HEK293 (cell line): ENCODE results near the gene TRIM22.

ENCODE experiments used
- CTCF ChIA-PET: fragments of 350-600 bp; formaldehyde crosslinking; extraction: SDS; loops from one replicate; lab custom pipeline; 2021; ENCODE audit warnings: antibody characterized with exemption; lab: Yijun Ruan, JAX
- POLR2A ChIA-PET: fragments of 300-600 bp; formaldehyde crosslinking; extraction: SDS; loops from one replicate; lab custom pipeline; 2020; ENCODE audit warnings: antibody characterized with exemption, inconsistent platforms; lab: Yijun Ruan, JAX
- H3K27ac ChIP-seq: fragments of 200-500 bp; sonication (Bioruptor generic); 2 replicates; pipeline ENCODE4 v1.5.1; 2014; ENCODE audit warnings: low read depth, low read length, control low read depth, inconsistent platforms; ENCODE audit errors: extremely low read depth
- H3K36me3 ChIP-seq, 2 experiments: fragments of 200-500 bp in 1 of 2; sonication (Bioruptor generic) in 1 of 2; 1 replicate in 1 of 2; 2 replicates in 1 of 2; pipeline ENCODE4 v1.5.1; 2014 to 2017; ENCODE audit warnings: inconsistent platforms in 2 of 2, low read length in 2 of 2; ENCODE audit not compliant: control insufficient read depth in 2 of 2, insufficient read depth in 1 of 2
- H3K4me1 ChIP-seq: fragments of 200-500 bp; sonication (Bioruptor generic); 2 replicates; pipeline ENCODE4 v1.5.1; 2014; ENCODE audit warnings: mild to moderate bottlenecking, low read length, inconsistent platforms; ENCODE audit not compliant: control insufficient read depth, insufficient read depth
- H3K4me3 ChIP-seq: 2 replicates; pipeline ENCODE4 v1.5.1; 2011; ENCODE audit warnings: low read depth, mild to moderate bottlenecking, control low read depth, low read length, moderate library complexity
- H3K9me3 ChIP-seq: fragments of 200-500 bp; sonication (Bioruptor generic); 2 replicates; pipeline ENCODE4 v1.5.1; 2014; ENCODE audit warnings: low read depth, low read length, inconsistent platforms; ENCODE audit not compliant: control insufficient read depth, insufficient read depth
- GLI2 ChIP-seq: fragments of 450-650 bp; formaldehyde crosslinking; IDR thresholded peaks from 2 replicates; pipeline ENCODE4; 2017; ENCODE audit warnings: missing biosample characterization, missing genetic modification characterization, low read depth, borderline replicate concordance
- HOXD13 ChIP-seq: sonication (generic); formaldehyde crosslinking; IDR thresholded peaks from 2 replicates; pipeline ENCODE4 v1.8.0; 2022; ENCODE audit warnings: missing genetic modification reagents, borderline replicate concordance
- SETDB1 ChIP-seq: IDR thresholded peaks from one replicate; pipeline ENCODE4 v1.6.1; 2017; ENCODE audit warnings: mild to moderate bottlenecking, low read length, moderate library complexity, mixed read lengths; ENCODE audit not compliant: insufficient read length
- TRIM28 ChIP-seq: IDR thresholded peaks from 2 replicates; pipeline ENCODE4 v1.6.1; 2011; ENCODE audit warnings: low read length, control low read depth, borderline replicate concordance
- YY1 ChIP-seq: fragments of 450-650 bp; formaldehyde crosslinking; IDR thresholded peaks from 2 replicates; pipeline ENCODE4 v1.5.1; 2018; ENCODE audit warnings: missing biosample characterization, missing genetic modification characterization
- ZBTB17 ChIP-seq: fragments of 450-650 bp; formaldehyde crosslinking; IDR thresholded peaks from 2 replicates; pipeline ENCODE4 v1.5.1; 2016; ENCODE audit warnings: missing biosample characterization, missing genetic modification characterization
- ZBTB8A ChIP-seq: fragments of 450-650 bp; formaldehyde crosslinking; IDR thresholded peaks from 2 replicates; pipeline ENCODE4 v1.5.1; 2016; ENCODE audit warnings: missing biosample characterization, missing genetic modification characterization
- ZFP37 ChIP-seq: fragments of 450-650 bp; formaldehyde crosslinking; IDR thresholded peaks from 2 replicates; pipeline ENCODE4 v1.5.1; 2016; ENCODE audit warnings: missing biosample characterization, missing genetic modification characterization
- ZIC2 ChIP-seq: fragments of 450-650 bp; formaldehyde crosslinking; IDR thresholded peaks from 2 replicates; pipeline ENCODE4 v1.5.1; 2016; ENCODE audit warnings: missing biosample characterization, missing genetic modification characterization
- ZNF132 ChIP-seq: fragments of 450-650 bp; formaldehyde crosslinking; IDR thresholded peaks from 2 replicates; pipeline ENCODE4 v1.5.1; 2017; ENCODE audit warnings: missing biosample characterization, missing genetic modification characterization, borderline replicate concordance
- ZNF155 ChIP-seq: fragments of 450-650 bp; formaldehyde crosslinking; IDR thresholded peaks from 2 replicates; pipeline ENCODE4 v1.5.1; 2016; ENCODE audit warnings: missing biosample characterization, missing genetic modification characterization
- ZNF16 ChIP-seq: fragments of 450-650 bp; formaldehyde crosslinking; IDR thresholded peaks from 2 replicates; pipeline ENCODE4 v1.5.1; 2016; ENCODE audit warnings: low read depth, missing biosample characterization, missing genetic modification characterization
- ZNF24 ChIP-seq: fragments of 450-650 bp; formaldehyde crosslinking; IDR thresholded peaks from 2 replicates; pipeline ENCODE4 v1.5.1; 2016; ENCODE audit warnings: missing biosample characterization, missing genetic modification characterization
- ZNF292 ChIP-seq: fragments of 450-650 bp; formaldehyde crosslinking; IDR thresholded peaks from 2 replicates; pipeline ENCODE4 v1.5.1; 2016; ENCODE audit warnings: low read depth, missing biosample characterization, missing genetic modification characterization, borderline replicate concordance
- ZNF426 ChIP-seq: fragments of 450-650 bp; formaldehyde crosslinking; IDR thresholded peaks from 2 replicates; pipeline ENCODE4 v1.5.1; 2017; ENCODE audit warnings: missing biosample characterization, missing genetic modification characterization, mild to moderate bottlenecking, inconsistent platforms, moderate library complexity
- ZNF514 ChIP-seq: fragments of 450-650 bp; formaldehyde crosslinking; IDR thresholded peaks from 2 replicates; pipeline ENCODE4 v1.5.1; 2016; ENCODE audit warnings: missing biosample characterization, missing genetic modification characterization
- ZNF596 ChIP-seq: fragments of 450-650 bp; IDR thresholded peaks from 2 replicates; pipeline ENCODE4 v1.5.0; 2018; ENCODE audit warnings: missing biosample characterization, mild to moderate bottlenecking, missing genetic modification characterization, moderate library complexity
- ZNF610 ChIP-seq: fragments of 450-650 bp; formaldehyde crosslinking; IDR thresholded peaks from 2 replicates; pipeline ENCODE4 v1.5.1; 2016; ENCODE audit warnings: missing biosample characterization, missing genetic modification characterization, borderline replicate concordance
- ZSCAN30 ChIP-seq: fragments of 450-650 bp; IDR thresholded peaks from 2 replicates; pipeline ENCODE4 v1.5.1; 2018; ENCODE audit warnings: missing biosample characterization, mild to moderate bottlenecking, missing genetic modification characterization, moderate library complexity
- TF ChIP-seq, protein P1 (sequence below): fragments of 450-650 bp; formaldehyde crosslinking; IDR thresholded peaks from 2 replicates; pipeline ENCODE4 v1.5.1; 2016; ENCODE audit warnings: missing biosample characterization, missing genetic modification characterization
- TF ChIP-seq, protein P2 (sequence below): sonication (generic); formaldehyde crosslinking; IDR thresholded peaks from 2 replicates; pipeline ENCODE4 v1.8.1; 2022; ENCODE audit warnings: mild to moderate bottlenecking, moderate library complexity, missing genetic modification reagents
- TF ChIP-seq, protein P3 (sequence below): fragments of 450-650 bp; formaldehyde crosslinking; IDR thresholded peaks from 2 replicates; pipeline ENCODE4 v1.5.1; 2016; ENCODE audit warnings: missing biosample characterization, missing genetic modification characterization
- TF ChIP-seq, protein P4 (sequence below): fragments of 450-650 bp; formaldehyde crosslinking; IDR thresholded peaks from 2 replicates; pipeline ENCODE4 v1.5.1; 2016; ENCODE audit warnings: missing biosample characterization, missing genetic modification characterization
- TF ChIP-seq, protein P5 (sequence below): fragments of 450-650 bp; formaldehyde crosslinking; IDR thresholded peaks from 2 replicates; pipeline ENCODE4 v1.5.1; 2016; ENCODE audit warnings: missing biosample characterization, missing genetic modification characterization

TRIM22 gene, protein sequence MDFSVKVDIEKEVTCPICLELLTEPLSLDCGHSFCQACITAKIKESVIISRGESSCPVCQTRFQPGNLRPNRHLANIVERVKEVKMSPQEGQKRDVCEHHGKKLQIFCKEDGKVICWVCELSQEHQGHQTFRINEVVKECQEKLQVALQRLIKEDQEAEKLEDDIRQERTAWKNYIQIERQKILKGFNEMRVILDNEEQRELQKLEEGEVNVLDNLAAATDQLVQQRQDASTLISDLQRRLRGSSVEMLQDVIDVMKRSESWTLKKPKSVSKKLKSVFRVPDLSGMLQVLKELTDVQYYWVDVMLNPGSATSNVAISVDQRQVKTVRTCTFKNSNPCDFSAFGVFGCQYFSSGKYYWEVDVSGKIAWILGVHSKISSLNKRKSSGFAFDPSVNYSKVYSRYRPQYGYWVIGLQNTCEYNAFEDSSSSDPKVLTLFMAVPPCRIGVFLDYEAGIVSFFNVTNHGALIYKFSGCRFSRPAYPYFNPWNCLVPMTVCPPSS

DNA sequence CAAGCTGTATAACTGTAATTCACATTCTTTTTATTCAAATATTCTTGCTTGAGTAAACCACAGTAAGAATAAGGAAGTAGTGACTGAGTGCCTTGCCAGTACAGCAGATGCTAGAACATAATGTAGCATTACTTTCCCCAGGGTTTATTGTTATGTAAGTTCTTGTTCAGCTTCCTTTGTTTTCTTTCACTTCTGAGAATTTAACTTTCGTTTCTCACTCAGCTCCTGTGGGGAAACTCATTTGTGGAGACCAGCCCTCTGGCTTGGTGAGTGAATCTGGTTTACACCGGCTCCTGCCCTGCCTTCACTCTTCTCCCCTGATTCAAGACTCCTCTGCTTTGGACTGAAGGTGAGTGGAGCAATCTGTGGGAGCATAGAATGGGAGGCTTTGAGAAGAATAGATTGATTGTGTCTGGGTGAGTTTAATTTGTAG lies at the start of gene TRIM22:
Gene TRIM22, plus strand, starts transcription at position 240 of the 433 bp plus-strand sequence. CDS start 6,443 bp downstream, outside the sequence.
- H3K4me1 ChIP-seq: no peaks in the 10 kb centered on the region
- no peaks in the 10 kb centered on the region for H3K36me3 ChIP-seq
- H3K4me3 ChIP-seq: no peak within 1 kb of the TSS; the same call in 1 of the 2 replicates
- CTCF ChIA-PET: interaction anchor here (0.6 kb wide), 1 partner anchor 18 kb away, joined by 3 read pairs; no protein-coding TSS in a partner anchor
- TF ChIP-seq, protein P1, sequence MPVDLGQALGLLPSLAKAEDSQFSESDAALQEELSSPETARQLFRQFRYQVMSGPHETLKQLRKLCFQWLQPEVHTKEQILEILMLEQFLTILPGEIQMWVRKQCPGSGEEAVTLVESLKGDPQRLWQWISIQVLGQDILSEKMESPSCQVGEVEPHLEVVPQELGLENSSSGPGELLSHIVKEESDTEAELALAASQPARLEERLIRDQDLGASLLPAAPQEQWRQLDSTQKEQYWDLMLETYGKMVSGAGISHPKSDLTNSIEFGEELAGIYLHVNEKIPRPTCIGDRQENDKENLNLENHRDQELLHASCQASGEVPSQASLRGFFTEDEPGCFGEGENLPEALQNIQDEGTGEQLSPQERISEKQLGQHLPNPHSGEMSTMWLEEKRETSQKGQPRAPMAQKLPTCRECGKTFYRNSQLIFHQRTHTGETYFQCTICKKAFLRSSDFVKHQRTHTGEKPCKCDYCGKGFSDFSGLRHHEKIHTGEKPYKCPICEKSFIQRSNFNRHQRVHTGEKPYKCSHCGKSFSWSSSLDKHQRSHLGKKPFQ: no peak
- TF ChIP-seq, protein P2, sequence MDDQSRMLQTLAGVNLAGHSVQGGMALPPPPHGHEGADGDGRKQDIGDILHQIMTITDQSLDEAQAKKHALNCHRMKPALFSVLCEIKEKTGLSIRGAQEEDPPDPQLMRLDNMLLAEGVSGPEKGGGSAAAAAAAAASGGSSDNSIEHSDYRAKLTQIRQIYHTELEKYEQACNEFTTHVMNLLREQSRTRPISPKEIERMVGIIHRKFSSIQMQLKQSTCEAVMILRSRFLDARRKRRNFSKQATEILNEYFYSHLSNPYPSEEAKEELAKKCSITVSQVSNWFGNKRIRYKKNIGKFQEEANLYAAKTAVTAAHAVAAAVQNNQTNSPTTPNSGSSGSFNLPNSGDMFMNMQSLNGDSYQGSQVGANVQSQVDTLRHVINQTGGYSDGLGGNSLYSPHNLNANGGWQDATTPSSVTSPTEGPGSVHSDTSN: no peak
- TF ChIP-seq ZBTB17 (tag by site-specific recombination): peak; percentile 84
- POLR2A ChIA-PET: no interaction called here
- H3K9me3 ChIP-seq: no peaks in the 10 kb centered on the region
- H3K27ac ChIP-seq: no peak within 1 kb of the TSS

DNA sequence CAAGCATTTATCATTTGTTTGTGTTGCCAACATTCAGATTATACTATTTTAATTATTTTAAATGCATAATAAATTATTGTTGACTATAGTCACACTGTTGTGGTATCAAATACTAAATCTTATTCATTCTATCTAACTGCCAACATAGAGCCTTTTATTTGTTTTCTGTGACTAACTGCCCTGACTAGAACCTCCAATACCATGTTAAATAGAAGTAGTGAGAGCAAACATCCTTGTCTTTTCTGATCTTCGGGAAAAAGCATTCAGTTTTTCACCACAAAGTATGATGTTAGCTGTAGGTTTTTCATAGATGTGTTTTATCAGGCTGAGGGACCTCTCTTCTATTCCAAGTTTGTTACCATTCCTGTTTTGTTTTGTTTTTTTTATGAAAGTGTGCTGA lies 49.6 kb upstream of the TRIM22 start:
- ChIA-PET POLR2A (no interaction called here), CTCF (no interaction called here)
- Histone ChIP-seq H3K4me3 (no peak overlapping the region), H3K9me3 (no peaks in the 10 kb centered on the region), H3K4me1 (no peaks in the 10 kb centered on the region), H3K36me3 (no peaks in the 10 kb centered on the region), H3K27ac (no peak overlapping the region)
- TF ChIP-seq ZBTB8A (tag by site-specific recombination) (no peak), ZNF610 (no peak)
- TF ChIP-seq, protein P3, sequence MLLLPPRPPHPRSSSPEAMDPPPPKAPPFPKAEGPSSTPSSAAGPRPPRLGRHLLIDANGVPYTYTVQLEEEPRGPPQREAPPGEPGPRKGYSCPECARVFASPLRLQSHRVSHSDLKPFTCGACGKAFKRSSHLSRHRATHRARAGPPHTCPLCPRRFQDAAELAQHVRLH (tag by site-specific recombination): no peak

DNA sequence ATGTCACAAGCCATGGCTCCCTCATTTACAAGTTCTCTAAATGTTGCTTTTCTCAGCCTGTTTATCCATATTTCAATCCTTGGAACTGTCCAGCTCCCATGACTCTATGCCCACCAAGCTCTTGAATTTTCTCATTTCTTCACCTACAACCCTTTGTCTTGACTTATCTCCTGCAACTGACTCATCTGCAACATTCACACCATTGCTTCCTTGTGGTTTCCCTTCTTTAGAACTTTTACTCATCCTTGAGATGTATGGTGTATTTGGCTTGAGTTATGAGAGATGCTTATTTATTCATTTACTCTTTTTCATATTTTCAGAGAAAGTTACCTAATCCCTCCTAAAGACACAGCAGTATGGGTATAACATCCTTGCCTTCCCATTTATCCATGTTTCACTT lies 46.0 kb upstream of the TRIM22 start:
- no peaks in the 10 kb centered on the region for H3K4me1 ChIP-seq
- ChIA-PET CTCF (no interaction called here), POLR2A (no interaction called here)
- H3K36me3 ChIP-seq: no peaks in the 10 kb centered on the region
- no peak overlapping the region for H3K27ac ChIP-seq
- no peaks in the 10 kb centered on the region for H3K9me3 ChIP-seq
- no peak overlapping the region for H3K4me3 ChIP-seq
- TF ChIP-seq ZNF426 (no peak), YY1 (tag by site-specific recombination) (no peak), ZFP37 (tag by site-specific recombination) (no peak), ZIC2 (tag by site-specific recombination) (no peak), ZNF155 (no peak), TRIM28 (no peak), GLI2 (tag by site-specific recombination) (no peak), SETDB1 (no peak), ZNF514 (no peak), ZNF24 (no peak), ZNF292 (tag by site-specific recombination) (no peak), HOXD13 (no peak), ZSCAN30 (tag by site-specific recombination) (no peak), ZNF596 (no peak), ZNF132 (no peak), ZNF16 (tag by site-specific recombination) (no peak)
- TF ChIP-seq, protein P4, sequence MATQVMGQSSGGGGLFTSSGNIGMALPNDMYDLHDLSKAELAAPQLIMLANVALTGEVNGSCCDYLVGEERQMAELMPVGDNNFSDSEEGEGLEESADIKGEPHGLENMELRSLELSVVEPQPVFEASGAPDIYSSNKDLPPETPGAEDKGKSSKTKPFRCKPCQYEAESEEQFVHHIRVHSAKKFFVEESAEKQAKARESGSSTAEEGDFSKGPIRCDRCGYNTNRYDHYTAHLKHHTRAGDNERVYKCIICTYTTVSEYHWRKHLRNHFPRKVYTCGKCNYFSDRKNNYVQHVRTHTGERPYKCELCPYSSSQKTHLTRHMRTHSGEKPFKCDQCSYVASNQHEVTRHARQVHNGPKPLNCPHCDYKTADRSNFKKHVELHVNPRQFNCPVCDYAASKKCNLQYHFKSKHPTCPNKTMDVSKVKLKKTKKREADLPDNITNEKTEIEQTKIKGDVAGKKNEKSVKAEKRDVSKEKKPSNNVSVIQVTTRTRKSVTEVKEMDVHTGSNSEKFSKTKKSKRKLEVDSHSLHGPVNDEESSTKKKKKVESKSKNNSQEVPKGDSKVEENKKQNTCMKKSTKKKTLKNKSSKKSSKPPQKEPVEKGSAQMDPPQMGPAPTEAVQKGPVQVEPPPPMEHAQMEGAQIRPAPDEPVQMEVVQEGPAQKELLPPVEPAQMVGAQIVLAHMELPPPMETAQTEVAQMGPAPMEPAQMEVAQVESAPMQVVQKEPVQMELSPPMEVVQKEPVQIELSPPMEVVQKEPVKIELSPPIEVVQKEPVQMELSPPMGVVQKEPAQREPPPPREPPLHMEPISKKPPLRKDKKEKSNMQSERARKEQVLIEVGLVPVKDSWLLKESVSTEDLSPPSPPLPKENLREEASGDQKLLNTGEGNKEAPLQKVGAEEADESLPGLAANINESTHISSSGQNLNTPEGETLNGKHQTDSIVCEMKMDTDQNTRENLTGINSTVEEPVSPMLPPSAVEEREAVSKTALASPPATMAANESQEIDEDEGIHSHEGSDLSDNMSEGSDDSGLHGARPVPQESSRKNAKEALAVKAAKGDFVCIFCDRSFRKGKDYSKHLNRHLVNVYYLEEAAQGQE (tag by site-specific recombination): no peak
- TF ChIP-seq, protein P5, sequence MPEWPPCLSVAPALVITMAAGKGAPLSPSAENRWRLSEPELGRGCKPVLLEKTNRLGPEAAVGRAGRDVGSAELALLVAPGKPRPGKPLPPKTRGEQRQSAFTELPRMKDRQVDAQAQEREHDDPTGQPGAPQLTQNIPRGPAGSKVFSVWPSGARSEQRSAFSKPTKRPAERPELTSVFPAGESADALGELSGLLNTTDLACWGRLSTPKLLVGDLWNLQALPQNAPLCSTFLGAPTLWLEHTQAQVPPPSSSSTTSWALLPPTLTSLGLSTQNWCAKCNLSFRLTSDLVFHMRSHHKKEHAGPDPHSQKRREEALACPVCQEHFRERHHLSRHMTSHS (tag by site-specific recombination): no peak
